Measurements from ENCODE around the gene PSMD3.
"Not testable (repeated sequence)": the region's sequence is repeated elsewhere in the genome, so short reads cannot be mapped to it uniquely, and the experiment has no call there.

PSMD3 gene

DNA sequence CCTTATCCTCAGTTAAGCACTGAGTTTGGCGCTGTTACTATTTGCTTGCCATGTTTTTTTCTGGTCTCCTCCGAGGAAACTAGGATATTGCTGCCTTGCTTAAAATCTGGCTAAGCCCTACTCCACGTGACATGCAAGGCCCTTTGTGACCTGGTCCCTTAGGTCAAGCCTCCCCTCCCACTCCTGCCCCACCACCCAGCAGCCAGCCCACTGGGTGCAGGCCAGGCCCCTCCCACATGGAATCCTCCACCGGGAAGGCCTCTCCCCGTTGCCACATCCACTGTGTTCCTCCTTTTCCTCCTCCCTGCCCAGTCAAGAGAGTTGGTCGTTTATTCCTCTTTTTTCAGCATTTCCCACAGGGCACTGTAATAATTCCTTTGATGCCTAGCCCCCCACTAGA, 16.2 kb downstream of the PSMD3 start:
- DNase-seq (ENCODE audit: low spot score) = no peak

- no peak for DNase-seq (ENCODE audit: low spot score)
Measured at GRCh38 chr17:39997543-39997942, 16.9 kb downstream of the PSMD3 start.

DNA sequence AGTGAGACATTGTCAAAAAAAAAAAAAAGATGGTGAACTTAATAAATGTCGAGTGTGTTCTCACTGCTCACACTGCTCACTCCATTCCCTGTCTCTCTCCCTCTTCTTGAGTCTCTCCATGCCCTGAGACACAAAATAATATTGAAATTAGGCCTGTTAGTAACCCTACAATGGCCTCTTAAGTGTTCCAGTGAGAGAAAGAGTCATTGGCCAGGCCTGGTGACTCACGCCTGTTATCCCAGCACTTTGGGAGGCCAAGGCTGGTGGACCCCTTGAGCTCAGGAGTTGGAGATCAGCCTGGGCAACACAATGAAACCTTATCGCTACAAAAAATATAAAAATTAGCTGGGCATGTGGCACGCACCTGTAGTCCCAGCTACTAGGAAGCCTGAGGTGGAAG, 18.5 kb downstream of the PSMD3 start:
- DNase-seq (ENCODE audit: low spot score) = no peak

GRCh38 chr17:40000161-40000560, 19.6 kb downstream of the PSMD3 start:
- no peak for DNase-seq (ENCODE audit: low spot score)

DNA sequence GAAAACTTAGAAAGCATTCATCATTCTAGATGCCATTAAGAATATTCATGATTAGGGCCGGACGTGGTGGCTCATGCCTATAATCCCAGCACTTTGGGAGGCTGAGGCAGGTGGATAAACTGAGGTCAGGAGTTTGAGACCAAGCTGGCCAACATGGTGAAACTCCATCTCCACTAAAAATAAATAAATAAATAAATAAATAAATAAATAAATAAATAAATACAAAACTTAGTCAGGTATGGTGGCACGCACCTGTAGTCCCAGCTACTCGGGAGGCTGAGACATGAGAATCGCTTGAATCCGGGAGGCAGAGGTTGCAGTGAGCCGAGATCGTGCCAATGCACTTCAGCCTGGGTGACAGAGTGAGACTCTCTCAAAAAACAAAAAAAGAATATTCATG, 20.7 kb downstream of the PSMD3 start:
- not testable (repeated sequence) for DNase-seq (ENCODE audit: low spot score)

DNA sequence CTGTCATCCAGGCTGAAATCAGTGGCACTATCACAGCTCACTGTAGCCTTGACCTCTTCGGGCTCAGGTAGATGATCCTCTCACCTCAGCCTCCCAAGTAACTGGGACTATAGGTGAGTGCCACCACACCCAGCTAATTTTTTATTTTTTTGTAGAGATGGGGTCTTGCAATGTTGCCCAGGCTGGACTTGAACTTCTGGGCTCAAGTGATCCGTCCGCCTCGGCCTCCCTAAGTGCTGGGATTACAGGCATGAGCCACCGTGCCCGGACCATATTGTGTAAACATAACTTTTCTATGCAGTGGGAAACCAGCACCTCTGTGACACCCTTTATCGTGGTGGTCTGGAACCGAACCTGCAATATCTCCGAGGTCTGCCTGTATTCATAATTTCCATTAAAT, 23.5 kb downstream of the PSMD3 start:
- DNase-seq (ENCODE audit: low spot score) = no peak

DNA sequence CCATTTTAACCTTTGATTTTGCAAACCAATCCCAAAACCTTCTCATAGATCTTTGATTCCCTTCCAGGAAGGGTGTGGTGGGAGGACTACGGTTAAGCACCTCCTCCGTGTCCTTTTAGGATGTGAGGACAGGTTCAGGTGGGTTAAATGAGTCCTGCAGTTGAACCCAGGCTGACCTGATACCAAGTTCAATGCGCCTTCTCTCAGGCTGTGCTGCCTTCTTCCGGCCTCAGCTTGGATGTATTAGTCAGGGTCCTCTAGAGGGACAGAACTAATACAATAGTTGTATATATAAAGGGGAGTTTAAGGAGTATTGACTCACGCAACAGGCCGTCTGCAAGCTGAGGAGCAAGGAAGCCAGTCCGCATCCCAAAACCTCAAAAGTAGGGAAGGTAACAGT, 24.1 kb downstream of the PSMD3 start:
- DNase-seq (ENCODE audit: low spot score) = no peak

GRCh38 chr17:40005520-40005919, 24.9 kb downstream of the PSMD3 start:
- DNase-seq (ENCODE audit: low spot score) = no peak

DNA sequence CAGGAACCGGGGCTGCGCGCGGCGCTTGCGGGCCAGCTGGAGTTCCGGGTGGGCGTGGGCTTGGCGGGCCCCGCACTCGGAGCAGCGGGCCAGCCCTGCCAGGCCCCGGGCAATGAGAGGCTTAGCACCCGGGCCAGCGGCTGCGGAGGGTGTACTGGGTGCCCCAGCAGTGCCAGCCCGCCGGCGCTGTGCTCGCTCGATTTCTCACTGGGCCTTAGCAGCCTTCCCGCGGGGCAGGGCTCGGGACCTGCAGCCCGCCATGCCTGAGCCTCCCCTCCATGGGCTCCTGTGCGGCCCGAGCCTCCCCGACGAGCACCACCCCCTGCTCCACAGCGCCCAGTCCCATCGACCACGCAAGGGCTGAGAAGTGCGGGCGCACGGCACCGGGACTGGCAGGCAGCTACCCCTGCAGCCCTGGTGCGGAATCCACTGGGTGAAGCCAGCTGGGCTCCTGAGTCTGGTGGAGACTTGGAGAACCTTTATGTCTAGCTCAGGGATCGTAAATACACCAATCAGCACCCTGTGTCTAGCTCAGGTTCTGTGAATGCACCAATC, 30.4 kb downstream of the PSMD3 start:
- DNase-seq (ENCODE audit: low spot score) = not testable (repeated sequence)

GRCh38 chr17:40012017-40012647, 31.5 kb downstream of the PSMD3 start:
- not testable (repeated sequence) for DNase-seq (ENCODE audit: low spot score)

DNA sequence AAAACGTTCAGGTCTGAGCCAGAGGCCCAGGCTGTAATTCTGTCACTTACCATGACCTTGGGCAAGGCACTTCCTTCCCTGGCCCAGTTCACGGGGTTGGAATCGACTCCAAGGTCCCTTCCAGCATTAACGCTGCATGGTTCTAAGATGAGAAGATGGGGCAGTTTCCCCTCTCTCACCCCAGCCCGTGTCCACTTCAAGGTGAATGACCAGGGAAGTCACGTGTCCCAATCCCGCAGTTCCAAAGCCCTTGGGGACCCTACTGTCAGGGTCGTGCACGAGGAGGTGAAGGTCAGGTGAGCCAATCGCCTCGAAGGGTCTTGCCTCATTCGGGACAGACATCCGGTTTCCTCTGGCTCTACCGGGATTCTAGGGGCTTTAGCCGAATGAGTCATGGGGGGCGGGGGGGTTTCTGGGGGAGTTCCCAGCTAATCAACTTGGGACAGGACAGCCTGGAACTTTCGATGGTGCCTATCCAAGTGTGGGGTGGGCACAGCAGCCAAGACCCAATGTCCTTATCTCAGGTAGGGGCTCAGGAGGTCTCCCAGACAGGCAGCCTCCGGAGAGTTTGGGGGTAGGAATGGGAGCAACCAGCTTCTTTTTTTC, 33.9 kb downstream of the PSMD3 start:
- DNase-seq (ENCODE audit: low spot score) = no peak

DNA sequence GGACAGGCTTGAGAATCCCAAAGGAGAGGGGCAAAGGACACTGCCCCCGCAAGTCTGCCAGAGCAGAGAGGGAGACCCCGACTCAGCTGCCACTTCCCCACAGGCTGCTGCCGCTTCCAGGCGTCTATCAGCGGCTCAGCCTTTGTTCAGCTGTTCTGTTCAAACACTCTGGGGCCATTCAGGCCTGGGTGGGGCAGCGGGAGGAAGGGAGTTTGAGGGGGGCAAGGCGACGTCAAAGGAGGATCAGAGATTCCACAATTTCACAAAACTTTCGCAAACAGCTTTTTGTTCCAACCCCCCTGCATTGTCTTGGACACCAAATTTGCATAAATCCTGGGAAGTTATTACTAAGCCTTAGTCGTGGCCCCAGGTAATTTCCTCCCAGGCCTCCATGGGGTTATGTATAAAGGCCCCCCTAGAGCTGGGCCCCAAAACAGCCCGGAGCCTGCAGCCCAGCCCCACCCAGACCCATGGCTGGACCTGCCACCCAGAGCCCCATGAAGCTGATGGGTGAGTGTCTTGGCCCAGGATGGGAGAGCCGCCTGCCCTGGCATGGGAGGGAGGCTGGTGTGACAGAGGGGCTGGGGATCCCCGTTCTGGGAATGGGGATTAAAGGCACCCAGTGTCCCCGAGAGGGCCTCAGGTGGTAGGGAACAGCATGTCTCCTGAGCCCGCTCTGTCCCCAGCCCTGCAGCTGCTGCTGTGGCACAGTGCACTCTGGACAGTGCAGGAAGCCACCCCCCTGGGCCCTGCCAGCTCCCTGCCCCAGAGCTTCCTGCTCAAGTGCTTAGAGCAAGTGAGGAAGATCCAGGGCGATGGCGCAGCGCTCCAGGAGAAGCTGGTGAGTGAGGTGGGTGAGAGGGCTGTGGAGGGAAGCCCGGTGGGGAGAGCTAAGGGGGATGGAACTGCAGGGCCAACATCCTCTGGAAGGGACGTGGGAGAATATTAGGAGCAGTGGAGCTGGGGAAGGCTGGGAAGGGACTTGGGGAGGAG, 34.7 kb downstream of the PSMD3 start, which contains the start of gene CSF3:
Gene CSF3 (plus strand): TSS at position 436 of the 993 bp plus-strand sequence. CDS start 35 bp downstream, at position 471.
- no peak for DNase-seq (ENCODE audit: low spot score)

DNA sequence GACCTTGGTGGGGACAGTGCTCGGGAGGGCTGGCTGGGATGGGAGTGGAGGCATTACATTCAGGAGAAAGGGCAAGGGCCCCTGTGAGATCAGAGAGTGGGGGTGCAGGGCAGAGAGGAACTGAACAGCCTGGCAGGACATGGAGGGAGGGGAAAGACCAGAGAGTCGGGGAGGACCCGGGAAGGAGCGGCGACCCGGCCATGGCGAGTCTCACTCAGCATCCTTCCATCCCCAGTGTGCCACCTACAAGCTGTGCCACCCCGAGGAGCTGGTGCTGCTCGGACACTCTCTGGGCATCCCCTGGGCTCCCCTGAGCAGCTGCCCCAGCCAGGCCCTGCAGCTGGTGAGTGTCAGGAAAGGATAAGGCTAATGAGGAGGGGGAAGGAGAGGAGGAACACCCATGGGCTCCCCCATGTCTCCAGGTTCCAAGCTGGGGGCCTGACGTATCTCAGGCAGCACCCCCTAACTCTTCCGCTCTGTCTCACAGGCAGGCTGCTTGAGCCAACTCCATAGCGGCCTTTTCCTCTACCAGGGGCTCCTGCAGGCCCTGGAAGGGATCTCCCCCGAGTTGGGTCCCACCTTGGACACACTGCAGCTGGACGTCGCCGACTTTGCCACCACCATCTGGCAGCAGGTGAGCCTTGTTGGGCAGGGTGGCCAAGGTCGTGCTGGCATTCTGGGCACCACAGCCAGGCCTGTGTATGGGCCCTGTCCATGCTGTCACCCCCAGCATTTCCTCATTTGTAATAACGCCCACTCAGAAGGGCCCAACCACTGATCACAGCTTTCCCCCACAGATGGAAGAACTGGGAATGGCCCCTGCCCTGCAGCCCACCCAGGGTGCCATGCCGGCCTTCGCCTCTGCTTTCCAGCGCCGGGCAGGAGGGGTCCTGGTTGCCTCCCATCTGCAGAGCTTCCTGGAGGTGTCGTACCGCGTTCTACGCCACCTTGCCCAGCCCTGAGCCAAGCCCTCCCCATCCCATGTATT, 35.7 kb downstream of the PSMD3 start:
- DNase-seq (ENCODE audit: low spot score) = no peak

DNA sequence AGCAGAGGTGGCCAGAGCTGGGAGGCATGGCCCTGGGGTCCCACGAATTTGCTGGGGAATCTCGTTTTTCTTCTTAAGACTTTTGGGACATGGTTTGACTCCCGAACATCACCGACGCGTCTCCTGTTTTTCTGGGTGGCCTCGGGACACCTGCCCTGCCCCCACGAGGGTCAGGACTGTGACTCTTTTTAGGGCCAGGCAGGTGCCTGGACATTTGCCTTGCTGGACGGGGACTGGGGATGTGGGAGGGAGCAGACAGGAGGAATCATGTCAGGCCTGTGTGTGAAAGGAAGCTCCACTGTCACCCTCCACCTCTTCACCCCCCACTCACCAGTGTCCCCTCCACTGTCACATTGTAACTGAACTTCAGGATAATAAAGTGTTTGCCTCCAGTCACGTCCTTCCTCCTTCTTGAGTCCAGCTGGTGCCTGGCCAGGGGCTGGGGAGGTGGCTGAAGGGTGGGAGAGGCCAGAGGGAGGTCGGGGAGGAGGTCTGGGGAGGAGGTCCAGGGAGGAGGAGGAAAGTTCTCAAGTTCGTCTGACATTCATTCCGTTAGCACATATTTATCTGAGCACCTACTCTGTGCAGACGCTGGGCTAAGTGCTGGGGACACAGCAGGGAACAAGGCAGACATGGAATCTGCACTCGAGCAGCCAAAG, 36.9 kb downstream of the PSMD3 start:
- DNase-seq (ENCODE audit: low spot score) = no peak

GRCh38 chr17:40018211-40019121, 37.9 kb downstream of the PSMD3 start:
- DNase-seq (ENCODE audit: low spot score) = no peak

DNA sequence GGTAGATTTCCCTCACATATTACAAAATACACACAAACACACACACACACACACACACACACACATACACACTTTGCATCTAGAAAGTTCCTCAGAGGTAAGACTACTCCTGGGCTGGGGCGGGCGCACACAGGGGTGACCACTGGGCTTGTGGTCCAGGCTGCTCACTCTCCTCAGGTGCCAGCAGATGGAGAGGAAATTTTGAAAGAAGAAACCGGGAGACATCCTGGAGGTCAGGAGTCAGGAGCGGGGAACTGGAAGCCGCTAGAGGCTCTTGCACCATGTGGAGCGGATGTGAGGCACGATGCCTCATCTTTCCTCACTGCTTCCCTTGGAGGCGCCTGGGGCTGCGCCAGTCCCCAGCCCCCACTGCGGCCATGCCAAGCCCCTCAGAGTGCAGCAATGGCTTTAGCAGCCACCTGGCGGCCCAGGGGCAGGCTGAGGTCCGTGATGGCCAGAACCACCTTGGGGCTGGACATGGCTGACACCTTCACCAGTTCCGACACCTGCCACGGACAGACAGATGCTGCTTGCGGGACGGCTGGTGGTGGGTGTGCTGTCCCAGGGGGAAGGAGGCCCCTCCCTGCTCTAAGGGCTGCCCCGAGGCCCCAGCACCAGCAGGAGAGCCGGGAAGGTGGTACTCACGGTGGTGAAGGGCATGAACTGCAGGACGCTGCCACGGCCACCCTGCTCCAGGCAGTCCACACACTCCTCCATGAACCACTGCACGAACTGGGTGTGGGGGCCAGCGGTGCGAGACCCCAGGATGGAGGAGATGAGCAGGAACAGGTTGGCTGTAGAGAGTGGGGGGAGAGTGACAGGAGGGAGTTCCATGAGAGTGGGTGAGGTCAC, 38.8 kb downstream of the PSMD3 start:
- no peak for DNase-seq (ENCODE audit: low spot score)

- DNase-seq (ENCODE audit: low spot score) = no peak
Measured at GRCh38 chr17:40020146-40020545, 39.5 kb downstream of the PSMD3 start.

DNA sequence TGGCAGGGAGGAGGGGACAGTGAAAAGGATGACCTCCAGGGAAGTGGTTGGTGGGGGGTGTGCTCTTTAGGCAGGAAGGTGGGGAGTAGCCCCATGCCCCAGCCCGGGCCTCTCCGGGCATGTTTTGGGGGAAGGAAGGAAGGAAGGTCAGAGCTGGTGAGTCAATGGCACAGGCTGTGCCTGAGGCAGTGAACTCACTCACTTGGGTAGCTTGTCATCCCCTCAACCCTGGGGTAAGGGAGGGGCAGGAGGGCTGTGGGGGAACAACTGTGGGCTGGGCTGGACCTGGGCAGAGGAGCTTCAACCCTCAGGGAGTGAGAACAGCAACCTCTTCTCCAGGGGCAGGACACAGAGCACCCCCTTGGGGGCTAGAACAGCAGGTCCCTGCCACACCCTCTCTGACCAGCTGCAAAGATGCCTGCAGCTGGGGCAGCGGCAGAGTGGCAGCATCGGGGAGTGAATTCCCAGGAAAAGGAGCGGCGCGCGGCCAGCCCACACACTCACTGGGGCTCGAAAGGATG, 40.9 kb downstream of the PSMD3 start:
- DNase-seq (ENCODE audit: low spot score) = peak; percentile 84
